Neutrophil (primary cell): ENCODE measurements around the gene HNRNPU.

Experiments used
- H3K27ac ChIP-seq: fragments of 200-600 bp; sonication (generic); 2 replicates; pipeline ENCODE4 v1.5.1; 2016; ENCODE audit warnings: mild to moderate bottlenecking, moderate library complexity
- H3K27me3 ChIP-seq: fragments of 200-600 bp; sonication (generic); 2 replicates; pipeline ENCODE4 v1.6.0; 2016; ENCODE audit warnings: mild to moderate bottlenecking
- H3K36me3 ChIP-seq: fragments of 200-600 bp; sonication (generic); 2 replicates; pipeline ENCODE4 v1.5.1; 2017
- H3K4me1 ChIP-seq, 2 experiments: fragments of 200-600 bp in 1 of 2; sonication (generic) in 1 of 2; 1 replicate in 1 of 2; 2 replicates in 1 of 2; pipeline versions ENCODE4 v1.5.1 to v1.6.1; 2013 to 2016; ENCODE audit warnings: low read depth in 1 of 2, low read length in 1 of 2, mild to moderate bottlenecking in 1 of 2, moderate library complexity in 1 of 2; ENCODE audit not compliant: control insufficient read depth in 1 of 2, insufficient read depth in 1 of 2
- H3K4me3 ChIP-seq, 2 experiments: fragments of 200-600 bp in 1 of 2; sonication (generic) in 1 of 2; 1 replicate in 1 of 2; 2 replicates in 1 of 2; pipeline ENCODE4 v1.5.1; 2013 to 2016; ENCODE audit warnings: low read depth in 1 of 2, low read length in 1 of 2, mild to moderate bottlenecking in 1 of 2, moderate library complexity in 1 of 2
- H3K9me3 ChIP-seq: fragments of 200-600 bp; sonication (generic); 2 replicates; pipeline ENCODE4 v1.5.1; 2016
- CTCF ChIP-seq: fragments of 200-600 bp; sonication (generic); IDR thresholded peaks from 2 replicates; pipeline ENCODE4 v1.5.1; 2016; ENCODE audit warnings: antibody characterized with exemption

Gene HNRNPU

GRCh38 chr1:244876228-244876910, 12.0 kb upstream of the HNRNPU start:
- Histone ChIP-seq H3K9me3 (no peaks in the 10 kb centered on the region), H3K36me3 (no peaks in the 10 kb centered on the region), H3K27me3 (no peaks in the 10 kb centered on the region), H3K4me3 (no peak overlapping the region), H3K27ac (no peak overlapping the region), H3K4me1 (no peaks in the 10 kb centered on the region)
- no peak for TF ChIP-seq CTCF

- Histone ChIP-seq H3K27ac (no peak overlapping the region), H3K9me3 (no peaks in the 10 kb centered on the region), H3K4me1 (no peaks in the 10 kb centered on the region), H3K4me3 (no peak overlapping the region), H3K27me3 (no peaks in the 10 kb centered on the region), H3K36me3 (no peaks in the 10 kb centered on the region)
- no peak for TF ChIP-seq CTCF
Measured at GRCh38 chr1:244874974-244875579, 10.7 kb upstream of the HNRNPU start.

- Histone ChIP-seq H3K27me3 (no peaks in the 10 kb centered on the region), H3K27ac (no peak overlapping the region), H3K36me3 (no peaks in the 10 kb centered on the region), H3K4me1 (peaks cover 7 to 11% of the 10 kb centered on the region in 2 experiments), H3K9me3 (no peaks in the 10 kb centered on the region), H3K4me3 (no peak overlapping the region)
- no peak for TF ChIP-seq CTCF
Measured at GRCh38 chr1:244869950-244870349, 5.6 kb upstream of the HNRNPU start.

- no peak overlapping the region for H3K27ac ChIP-seq
- H3K4me1 ChIP-seq, result peaks cover 11 to 15% of the 10 kb centered on the region in 2 experiments
- no peak overlapping the region for H3K4me3 ChIP-seq
- no peaks in the 10 kb centered on the region for H3K27me3 ChIP-seq
- TF ChIP-seq CTCF, result no peak
- H3K9me3 ChIP-seq, result no peaks in the 10 kb centered on the region
- H3K36me3 ChIP-seq, result no peaks in the 10 kb centered on the region
Measured at GRCh38 chr1:244869364-244869827, 5.1 kb upstream of the HNRNPU start.

- Histone ChIP-seq H3K36me3 (no peaks in the 10 kb centered on the region), H3K27me3 (no peaks in the 10 kb centered on the region), H3K4me3 (no peak overlapping the region), H3K27ac (no peak overlapping the region), H3K4me1 (peaks cover 11 to 15% of the 10 kb centered on the region in 2 experiments), H3K9me3 (no peaks in the 10 kb centered on the region)
- no peak for TF ChIP-seq CTCF
Measured at GRCh38 chr1:244868484-244869363, 4.4 kb upstream of the HNRNPU start.
